ENCODE measurements around the gene DDX56.
"Not testable (repeated sequence)": the region's sequence is repeated elsewhere in the genome, so short reads cannot be mapped to it uniquely, and the experiment has no call there.

DDX56 gene

GRCh38 chr7:44573464-44574286, at the start of gene DDX56:
DDX56 (minus strand) TSS chr7:44573908; CDS start chr7:44573895, 13 bp downstream.
- peak; percentile 91 to 94 for DNase-seq

- DNase-seq, result no peak
These were observed 48.8 kb upstream of the DDX56 start for GRCh38 chr7:44622342-44623151.

- no peak for DNase-seq
These were observed 48.0 kb upstream of the DDX56 start for GRCh38 chr7:44621750-44622103.

- no peak for DNase-seq
These were observed 47.5 kb upstream of the DDX56 start for GRCh38 chr7:44621034-44621749.

- no peak for DNase-seq
These were observed 45.0 kb upstream of the DDX56 start for GRCh38 chr7:44618753-44619152.

GRCh38 chr7:44618045-44618444, 44.3 kb upstream of the DDX56 start:
- no peak for DNase-seq

GRCh38 chr7:44617225-44617890, 43.6 kb upstream of the DDX56 start:
- DNase-seq, result no peak

GRCh38 chr7:44616545-44616944, 42.8 kb upstream of the DDX56 start:
- no peak for DNase-seq

- DNase-seq, result no peak
These were observed 42.1 kb upstream of the DDX56 start for GRCh38 chr7:44615793-44616192.

- DNase-seq, result no peak
These were observed 41.5 kb upstream of the DDX56 start for GRCh38 chr7:44615149-44615611.

- DNase-seq, result no peak
These were observed 36.1 kb upstream of the DDX56 start for GRCh38 chr7:44609829-44610228.

- no peak for DNase-seq
These were observed 35.4 kb upstream of the DDX56 start for GRCh38 chr7:44608916-44609648.

GRCh38 chr7:44607141-44608068, 33.7 kb upstream of the DDX56 start:
- DNase-seq, result no peak

GRCh38 chr7:44606341-44607140, 32.8 kb upstream of the DDX56 start, which contains the start of gene OGDH:
OGDH (plus strand) TSS chr7:44606627; CDS start chr7:44624344, 17,717 bp downstream.
- DNase-seq, result peak; percentile 93 to 94

GRCh38 chr7:44604941-44605340, 31.2 kb upstream of the DDX56 start:
- peak; percentile 18 to 19 for DNase-seq

GRCh38 chr7:44603193-44603592, 29.5 kb upstream of the DDX56 start:
- DNase-seq, result no peak

GRCh38 chr7:44602576-44602910, 28.8 kb upstream of the DDX56 start:
- no peak for DNase-seq

GRCh38 chr7:44599222-44599621, 25.5 kb upstream of the DDX56 start:
- DNase-seq, result no peak

GRCh38 chr7:44597181-44597580, 23.5 kb upstream of the DDX56 start:
- not testable (repeated sequence) for DNase-seq
